Bone marrow (tissue), 2 donors: ENCODE results near the gene TMEM256.
A peak's percentile ranks its signal among the peaks of the same experiment; 100 is the strongest.
"Not testable (repeated sequence)": the region's sequence is repeated elsewhere in the genome, so short reads cannot be mapped to it uniquely, and the experiment has no call there.

ENCODE experiments used
- DNase-seq, 2 donors: peaks; one replicate each; lab custom pipeline; 2025; lab: John Stamatoyannopoulos, UW

TMEM256 gene

GRCh38 chr17:7383371-7383741 is 20.5 kb downstream of the TMEM256 start:
- DNase-seq = no peak

- DNase-seq = no peak
Observed at GRCh38 chr17:7382901-7383300, 21.0 kb downstream of the TMEM256 start.

- DNase-seq = no peak
Observed at GRCh38 chr17:7380855-7381683, 22.8 kb downstream of the TMEM256 start, which contains the start of gene TNK1. TNK1 (plus strand) TSS chr17:7381089; CDS start chr17:7382927, 1,838 bp downstream.

GRCh38 chr17:7380321-7380720 is 23.6 kb downstream of the TMEM256 start:
- no peak for DNase-seq

- DNase-seq = no peak
Observed at GRCh38 chr17:7379134-7379533, 24.8 kb downstream of the TMEM256 start.

- DNase-seq = no peak
Observed at GRCh38 chr17:7374353-7374752, 29.5 kb downstream of the TMEM256 start.

- DNase-seq = no peak
Observed at GRCh38 chr17:7370853-7371252, 33.0 kb downstream of the TMEM256 start.

GRCh38 chr17:7369825-7370224 is 34.1 kb downstream of the TMEM256 start:
- DNase-seq = no peak

- not testable (repeated sequence) for DNase-seq
Observed at GRCh38 chr17:7368599-7368994, 35.3 kb downstream of the TMEM256 start.

GRCh38 chr17:7367918-7368598 is 35.8 kb downstream of the TMEM256 start:
- no peak for DNase-seq

GRCh38 chr17:7367083-7367482 is 36.8 kb downstream of the TMEM256 start:
- no peak for DNase-seq

GRCh38 chr17:7365963-7366362 is 37.9 kb downstream of the TMEM256 start:
- DNase-seq = not testable (repeated sequence)

- DNase-seq = no peak
Observed at GRCh38 chr17:7363311-7363710, 40.6 kb downstream of the TMEM256 start.

- DNase-seq = no peak
Observed at GRCh38 chr17:7361906-7362305, 42.0 kb downstream of the TMEM256 start.

GRCh38 chr17:7357381-7357780 is 46.5 kb downstream of the TMEM256 start:
- DNase-seq = no peak

- no peak for DNase-seq
Observed at GRCh38 chr17:7356756-7357155, 47.1 kb downstream of the TMEM256 start.

- DNase-seq = peak; percentile 39 to 47
Observed at GRCh38 chr17:7356072-7356549, 47.8 kb downstream of the TMEM256 start.

- no peak for DNase-seq
Observed at GRCh38 chr17:7355573-7355972, 48.3 kb downstream of the TMEM256 start.

GRCh38 chr17:7355053-7355452 is 48.8 kb downstream of the TMEM256 start, which contains the start of gene TMEM95:
TMEM95 (plus strand) TSS chr17:7355156; CDS start chr17:7355205, 49 bp downstream.
- no peak for DNase-seq

GRCh38 chr17:7354262-7354843 is 49.5 kb downstream of the TMEM256 start:
- DNase-seq = no peak
